ENCODE data around the gene DTL. TPM values are rescaled to one million over a fixed set of nuclear protein-coding genes. Genes with fewer than 3 reads are reported as not detected.

Gene DTL
- total and polyA plus RNA-seq, 2 experiments from 2014 or later: 8.2 to 9.7 TPM

- peak; percentile 57 for DNase-seq
Measured at GRCh38 chr1:212045981-212046380, 10.4 kb downstream of the DTL start.

GRCh38 chr1:212053993-212054392 is 18.4 kb downstream of the DTL start:
- no peak overlapping the region for H3K4me2 ChIP-seq (ENCODE audit: unreplicated experiment)
- no peaks in the 10 kb centered on the region for H3K9me3 ChIP-seq (ENCODE audit: low read depth)
- 97 to 100% methylated on average over 1 of the region's 1 CpG for WGBS, 2 experiments (ENCODE audit: low coverage in 1 of 2, low lambda C conversion rate in 2 of 2, missing lambda C conversion rate in 2 of 2)
- no peak for DNase-seq
- no peaks in the 10 kb centered on the region for H4K20me1 ChIP-seq (ENCODE audit: insufficient read depth)
- H2AFZ ChIP-seq: no peak overlapping the region
- no peaks in the 10 kb centered on the region for H3F3A ChIP-seq (ENCODE audit: insufficient read depth)
- no peak overlapping the region for H3K9ac ChIP-seq
- no peak overlapping the region for H3K27ac ChIP-seq
- H3K4me1 ChIP-seq (ENCODE audit: insufficient read depth): no peaks in the 10 kb centered on the region
- TF ChIP-seq EZH2 (IDR thresholded peaks at IDR 0.05; ENCODE audit: insufficient read depth, poor library complexity, severe bottlenecking) (no peak), EZH2phosphoT487 (IDR thresholded peaks at IDR 0.05; ENCODE audit: insufficient read depth, low read depth) (no peak)
- no peaks in the 10 kb centered on the region for H3K9me2 ChIP-seq (ENCODE audit: insufficient read depth)
- no peak overlapping the region for H3K4me3 ChIP-seq
- peaks cover 4% of the 10 kb centered on the region; the same call in 1 of the 2 replicates for H3K36me3 ChIP-seq (ENCODE audit: low read depth)
- no peaks in the 10 kb centered on the region for H3K27me3 ChIP-seq (replicated peaks; ENCODE audit: insufficient read depth)
- in situ Hi-C loops (cut with MboI): no loop called here
- H3K79me2 ChIP-seq (ENCODE audit: insufficient read depth): no peaks in the 10 kb centered on the region

More at GRCh38 chr1:212045981-212046380, 10.4 kb downstream of the DTL start:
- H3K9me3 ChIP-seq (ENCODE audit: low read depth): no peaks in the 10 kb centered on the region
- H3K4me2 ChIP-seq (ENCODE audit: unreplicated experiment): no peak overlapping the region
- H3K4me3 ChIP-seq: no peak overlapping the region
- no peaks in the 10 kb centered on the region for H3K36me3 ChIP-seq (ENCODE audit: low read depth)
- H3K27ac ChIP-seq: no peak overlapping the region
- H3K4me1 ChIP-seq (ENCODE audit: insufficient read depth): peaks cover 9% of the 10 kb centered on the region; the same call in 1 of the 2 replicates
- no peaks in the 10 kb centered on the region for H3K27me3 ChIP-seq (replicated peaks; ENCODE audit: insufficient read depth)
- peaks cover 24% of the 10 kb centered on the region for H3K79me2 ChIP-seq (ENCODE audit: insufficient read depth)
- in situ Hi-C loops (cut with MboI): no loop called here
- WGBS, 2 experiments (ENCODE audit: low coverage in 1 of 2, low lambda C conversion rate in 2 of 2, missing lambda C conversion rate in 2 of 2): 96 to 97% methylated on average over 2 of the region's 2 CpGs
- H3K9me2 ChIP-seq (ENCODE audit: insufficient read depth): no peaks in the 10 kb centered on the region
- no peak overlapping the region for H3K9ac ChIP-seq
- peaks cover 13% of the 10 kb centered on the region; the same call in 1 of the 2 replicates for H3F3A ChIP-seq (ENCODE audit: insufficient read depth)
- no peaks in the 10 kb centered on the region for H4K20me1 ChIP-seq (ENCODE audit: insufficient read depth)
- no peak overlapping the region for H2AFZ ChIP-seq
- no peak for TF ChIP-seq EZH2phosphoT487 (IDR thresholded peaks at IDR 0.05; ENCODE audit: insufficient read depth, low read depth)
- no peak for TF ChIP-seq EZH2 (IDR thresholded peaks at IDR 0.05; ENCODE audit: insufficient read depth, poor library complexity, severe bottlenecking)

GRCh38 chr1:212055333-212055732 is 19.8 kb downstream of the DTL start:
- Histone ChIP-seq H3K4me3 (no peak overlapping the region), H4K20me1 (ENCODE audit: insufficient read depth) (no peaks in the 10 kb centered on the region), H3K79me2 (ENCODE audit: insufficient read depth) (no peaks in the 10 kb centered on the region), H3K27ac (no peak overlapping the region), H3K9me3 (ENCODE audit: low read depth) (no peaks in the 10 kb centered on the region), H3K9ac (no peak overlapping the region), H3K9me2 (ENCODE audit: insufficient read depth) (no peaks in the 10 kb centered on the region), H3K27me3 (replicated peaks; ENCODE audit: insufficient read depth) (no peaks in the 10 kb centered on the region), H3K36me3 (ENCODE audit: low read depth) (peaks cover 4% of the 10 kb centered on the region; the same call in 1 of the 2 replicates), H3K4me1 (ENCODE audit: insufficient read depth) (no peaks in the 10 kb centered on the region), H3F3A (ENCODE audit: insufficient read depth) (no peaks in the 10 kb centered on the region), H2AFZ (no peak overlapping the region), H3K4me2 (ENCODE audit: unreplicated experiment) (no peak overlapping the region)
- TF ChIP-seq EZH2 (IDR thresholded peaks at IDR 0.05; ENCODE audit: insufficient read depth, poor library complexity, severe bottlenecking) (no peak), EZH2phosphoT487 (IDR thresholded peaks at IDR 0.05; ENCODE audit: insufficient read depth, low read depth) (no peak)
- no peak for DNase-seq
- in situ Hi-C loops (cut with MboI): no loop called here
- WGBS, 2 experiments (ENCODE audit: low coverage in 1 of 2, low lambda C conversion rate in 2 of 2, missing lambda C conversion rate in 2 of 2): 92 to 96% methylated on average over 2 of the region's 2 CpGs

- no peaks in the 10 kb centered on the region for H3K79me2 ChIP-seq (ENCODE audit: insufficient read depth)
- H3K27ac ChIP-seq: no peak overlapping the region
- H3K4me3 ChIP-seq: no peak overlapping the region
- peaks cover 4% of the 10 kb centered on the region; the same call in 1 of the 2 replicates for H3K36me3 ChIP-seq (ENCODE audit: low read depth)
- in situ Hi-C loops (cut with MboI): loop anchor here (10.0 kb wide), 1 partner anchor 394 kb away; no protein-coding TSS in a partner anchor
- H2AFZ ChIP-seq: no peak overlapping the region
- no peaks in the 10 kb centered on the region for H3F3A ChIP-seq (ENCODE audit: insufficient read depth)
- no peak for TF ChIP-seq EZH2phosphoT487 (IDR thresholded peaks at IDR 0.05; ENCODE audit: insufficient read depth, low read depth)
- TF ChIP-seq EZH2 (IDR thresholded peaks at IDR 0.05; ENCODE audit: insufficient read depth, poor library complexity, severe bottlenecking): no peak
- H3K4me2 ChIP-seq (ENCODE audit: unreplicated experiment): no peak overlapping the region
- H4K20me1 ChIP-seq (ENCODE audit: insufficient read depth): no peaks in the 10 kb centered on the region
- H3K27me3 ChIP-seq (replicated peaks; ENCODE audit: insufficient read depth): no peaks in the 10 kb centered on the region
- DNase-seq: peak; percentile 27
- WGBS, 2 experiments (ENCODE audit: low coverage in 1 of 2, low lambda C conversion rate in 2 of 2, missing lambda C conversion rate in 2 of 2): 80 to 81% methylated on average over 6 of the region's 6 CpGs
- H3K9me3 ChIP-seq (ENCODE audit: low read depth): no peaks in the 10 kb centered on the region
- H3K9ac ChIP-seq: no peak overlapping the region
- no peaks in the 10 kb centered on the region for H3K4me1 ChIP-seq (ENCODE audit: insufficient read depth)
- H3K9me2 ChIP-seq (ENCODE audit: insufficient read depth): no peaks in the 10 kb centered on the region
Measured at GRCh38 chr1:212060632-212061472, 25.3 kb downstream of the DTL start.

Measured in GM23248 (cell line).